GM19468 (cell line): ENCODE results near the gene MRPS27.

Experiments used
- ATAC-seq: cut with Tn5 transposase; IDR thresholded peaks from one replicate; pipeline ENCODE4 v1.9.1; 2021; ENCODE audit warnings: mild to moderate bottlenecking, moderate library complexity, moderate number of reproducible peaks; ENCODE audit not compliant: unreplicated experiment; ENCODE audit errors: extremely low read depth

MRPS27 gene

DNA sequence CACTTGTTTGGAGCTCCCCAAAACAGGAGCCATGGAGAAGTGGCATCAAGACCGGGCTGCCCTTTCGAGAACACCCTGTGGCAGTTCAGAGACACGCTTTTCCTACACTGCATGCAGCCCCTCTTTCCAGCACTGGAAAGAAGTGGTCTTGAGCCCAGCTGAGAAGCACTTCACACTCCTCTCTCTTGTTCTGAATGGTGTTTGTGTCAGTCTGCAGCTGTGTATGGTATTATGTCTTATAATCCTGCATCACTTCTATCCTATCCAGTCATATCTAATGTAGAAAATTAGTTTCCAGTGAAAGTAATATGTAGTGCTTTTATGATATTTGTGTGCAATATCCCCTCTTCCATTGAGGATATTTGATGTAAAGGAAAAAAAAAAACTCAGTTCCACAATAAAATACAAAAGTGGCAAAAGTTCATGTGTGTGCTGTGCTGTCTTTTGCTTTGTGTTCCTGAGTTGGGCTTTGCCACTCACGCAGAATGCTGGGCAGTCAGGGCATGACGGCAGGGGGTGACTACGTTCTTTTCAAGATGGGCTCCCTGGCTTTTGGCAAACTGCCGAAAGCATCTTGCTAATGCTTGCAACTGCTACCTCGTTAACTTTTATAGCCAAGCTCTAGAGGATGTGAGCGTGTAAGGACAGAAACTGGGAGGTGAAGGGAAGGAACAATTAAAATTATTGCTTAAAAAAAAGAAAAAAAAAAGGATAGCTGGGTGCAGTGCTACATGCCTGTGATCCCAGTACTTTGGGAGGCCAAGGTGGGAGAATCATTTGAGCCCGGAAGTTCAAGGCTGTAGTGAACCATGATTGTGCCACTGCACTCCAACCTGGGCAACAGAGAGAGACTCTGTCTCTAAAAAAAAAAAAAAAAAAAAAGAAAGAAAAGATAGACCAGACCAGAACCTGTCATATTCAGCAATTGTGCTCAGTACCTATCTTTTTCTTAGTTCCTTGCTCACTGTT is 110.6 kb downstream of the MRPS27 start:
- no peak for ATAC-seq

DNA sequence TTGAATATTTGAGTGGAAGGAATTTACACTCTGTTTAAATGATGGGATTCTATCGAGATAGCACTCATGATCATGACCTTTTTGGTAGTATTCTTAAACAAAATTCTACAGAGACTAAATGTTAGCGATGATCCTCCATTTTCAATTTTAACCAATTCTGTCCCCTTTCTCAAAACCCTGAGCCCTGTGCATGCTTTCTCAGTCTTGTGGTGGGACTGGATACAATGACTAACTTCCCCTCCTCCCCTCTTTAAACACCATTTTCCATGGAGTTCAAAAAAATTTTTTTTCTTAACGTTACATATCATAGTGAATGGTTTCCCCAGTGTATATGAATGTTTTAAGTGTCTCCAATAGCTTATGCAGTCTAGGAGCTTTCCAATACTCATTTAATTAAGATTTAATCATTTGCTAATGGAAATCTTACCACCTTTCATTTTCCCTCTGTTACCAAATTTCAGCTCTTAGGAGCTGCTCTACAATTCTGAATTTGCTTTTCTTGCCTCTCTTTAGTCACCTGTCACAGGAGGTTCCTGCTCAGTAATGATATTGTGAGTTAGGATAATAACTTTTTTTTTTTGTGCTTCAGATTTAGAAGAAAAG is 111.6 kb downstream of the MRPS27 start:
- ATAC-seq: no peak

DNA sequence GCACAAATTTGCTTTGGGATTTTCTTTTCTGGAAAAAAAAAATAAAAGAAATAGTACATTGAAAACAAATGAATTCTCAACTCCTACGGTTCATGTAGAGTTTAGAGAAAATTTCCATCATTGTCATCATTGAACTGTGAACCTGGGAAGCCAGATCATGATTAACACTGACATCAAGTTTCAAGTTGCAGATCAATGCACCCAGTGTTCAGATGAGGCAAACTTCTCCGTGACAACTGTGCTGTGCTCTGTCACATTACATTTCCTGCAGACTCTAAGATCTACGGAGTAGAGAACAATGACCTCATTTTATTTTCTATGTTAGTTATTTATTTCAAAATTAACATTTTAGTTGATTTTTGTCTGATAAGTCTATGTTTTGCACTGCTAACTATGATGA is 113.0 kb downstream of the MRPS27 start:
- ATAC-seq: no peak

DNA sequence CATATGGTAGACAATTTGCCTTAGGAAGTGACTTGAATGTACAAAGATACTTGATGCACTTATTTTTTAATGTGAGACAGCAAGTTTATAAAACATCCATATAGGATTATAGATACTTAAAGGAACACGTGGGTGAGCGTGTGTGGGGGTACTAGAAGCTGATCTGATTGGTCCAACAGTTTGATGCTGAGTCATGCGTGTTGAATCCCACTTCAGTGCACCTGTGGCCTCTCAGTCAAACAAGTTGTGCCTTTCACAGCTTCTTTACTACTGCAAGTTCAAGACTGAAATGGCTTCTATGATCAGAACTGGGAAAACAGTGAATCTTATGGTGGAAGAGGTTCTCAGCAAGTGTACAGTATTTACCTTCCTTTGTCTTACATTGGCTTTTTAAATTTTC is 113.9 kb downstream of the MRPS27 start:
- no peak for ATAC-seq

DNA sequence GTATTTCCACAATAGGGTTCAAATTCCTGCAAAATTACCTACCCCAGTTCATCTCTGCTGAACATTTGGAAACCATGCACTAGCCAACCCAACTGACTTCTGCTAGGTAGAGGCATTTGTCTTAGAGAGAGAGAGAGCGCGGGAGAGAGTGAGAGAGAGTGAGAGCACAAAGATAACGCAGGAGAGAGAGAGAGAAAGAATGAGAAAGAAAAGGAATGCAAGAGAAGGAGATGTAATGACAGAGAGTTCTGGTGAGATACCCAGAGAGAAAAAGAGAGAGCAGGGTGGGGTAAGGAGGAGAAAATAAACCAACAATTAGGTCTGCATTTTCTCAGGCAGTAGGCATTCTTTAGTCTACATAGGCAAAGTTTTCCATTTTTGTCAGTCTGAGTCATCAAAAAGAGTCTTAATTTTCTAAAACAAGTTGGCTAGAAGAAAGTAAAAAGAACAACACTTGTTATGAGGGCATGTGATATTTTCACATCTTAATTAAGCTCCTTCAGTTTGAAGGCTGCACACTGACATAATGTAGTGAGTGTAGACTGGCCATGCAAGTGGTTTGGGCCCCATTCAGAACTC is 114.5 kb downstream of the MRPS27 start:
- no peak for ATAC-seq

DNA sequence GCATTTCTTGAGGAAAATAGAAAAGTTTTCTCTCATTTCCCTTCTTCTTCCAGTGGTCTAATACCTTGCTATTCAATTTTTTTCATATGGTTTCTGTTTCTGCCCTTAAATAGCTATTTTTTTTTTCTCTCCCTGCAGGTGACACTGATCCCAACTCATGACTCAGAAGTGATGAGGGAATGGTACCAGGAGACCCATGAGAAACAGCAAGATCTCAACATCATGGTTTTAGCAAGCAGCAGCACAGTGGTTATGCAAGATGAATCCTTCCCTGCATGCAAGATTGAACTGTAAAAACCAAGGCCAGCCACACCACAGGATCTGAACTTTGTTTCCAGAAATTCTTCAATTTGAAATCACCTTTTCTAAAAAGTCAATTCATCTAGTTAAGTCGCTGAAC is 115.1 kb downstream of the MRPS27 start:
- no peak for ATAC-seq

DNA sequence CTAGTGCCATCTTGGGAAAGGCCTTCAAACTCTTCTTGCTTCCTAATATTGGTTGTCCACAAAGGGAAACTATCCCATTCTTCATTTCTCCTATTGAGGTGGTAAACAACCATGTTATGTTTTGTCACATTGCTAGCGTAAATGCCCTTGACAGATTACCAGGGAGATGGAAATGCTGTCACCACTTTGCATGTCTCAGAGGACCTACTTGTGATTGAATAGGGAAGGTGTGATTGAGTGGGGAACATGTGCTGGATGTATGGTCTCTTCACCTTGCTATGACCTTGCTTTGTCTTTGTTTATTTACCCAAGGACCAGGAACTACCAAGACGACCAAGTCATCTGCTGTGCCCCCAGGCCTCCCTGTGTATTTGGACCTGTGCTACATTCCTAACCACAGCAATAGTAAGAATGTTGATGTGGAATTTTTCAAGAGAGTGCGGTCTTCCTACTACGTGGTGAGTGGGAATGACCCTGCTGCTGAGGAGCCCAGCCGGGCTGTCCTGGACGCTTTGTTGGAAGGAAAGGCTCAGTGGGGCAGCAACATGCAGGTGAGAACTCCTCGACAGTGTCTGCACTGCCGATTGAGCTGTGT is 116.7 kb downstream of the MRPS27 start:
- no peak for ATAC-seq

DNA sequence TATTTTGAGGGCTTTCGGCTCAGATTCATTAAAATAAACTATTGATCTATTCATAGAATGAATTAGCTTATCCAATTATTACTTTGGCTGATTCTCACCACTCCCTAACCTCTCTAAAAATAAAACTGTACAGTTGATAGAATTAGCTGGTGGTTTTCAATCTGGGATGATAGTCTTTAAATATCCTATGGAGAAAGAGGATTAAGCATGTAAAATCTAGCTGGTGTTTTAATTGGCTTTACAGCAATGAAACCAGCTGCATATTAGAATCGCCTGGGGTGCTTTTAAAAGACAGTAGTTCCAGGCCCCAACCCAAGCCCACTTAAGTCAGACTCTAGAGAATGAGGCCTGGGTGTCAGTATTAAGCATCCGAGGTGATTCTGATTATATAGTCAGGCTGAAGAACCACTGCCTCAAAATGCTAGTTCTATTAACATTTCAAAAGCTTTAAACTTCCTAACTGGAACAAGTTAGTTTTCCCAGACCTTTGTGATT is 117.7 kb downstream of the MRPS27 start:
- no peak for ATAC-seq

DNA sequence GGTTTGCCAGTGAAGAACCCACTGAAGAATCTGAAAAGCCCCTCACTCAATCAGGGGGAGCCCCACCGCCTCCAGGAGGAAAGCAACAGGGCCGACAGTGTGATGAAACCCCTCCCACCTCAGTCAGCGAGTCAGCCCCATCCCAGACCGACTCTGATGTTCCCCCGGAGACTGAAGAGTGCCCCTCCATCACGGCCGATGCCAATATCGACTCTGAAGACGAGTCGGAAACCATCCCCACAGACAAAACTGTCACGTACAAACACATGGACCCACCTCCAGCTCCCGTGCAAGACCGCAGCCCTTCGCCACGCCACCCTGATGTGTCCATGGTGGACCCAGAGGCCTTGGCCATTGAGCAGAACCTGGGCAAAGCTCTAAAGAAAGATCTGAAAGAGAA is 120.4 kb downstream of the MRPS27 start:
- no peak for ATAC-seq

DNA sequence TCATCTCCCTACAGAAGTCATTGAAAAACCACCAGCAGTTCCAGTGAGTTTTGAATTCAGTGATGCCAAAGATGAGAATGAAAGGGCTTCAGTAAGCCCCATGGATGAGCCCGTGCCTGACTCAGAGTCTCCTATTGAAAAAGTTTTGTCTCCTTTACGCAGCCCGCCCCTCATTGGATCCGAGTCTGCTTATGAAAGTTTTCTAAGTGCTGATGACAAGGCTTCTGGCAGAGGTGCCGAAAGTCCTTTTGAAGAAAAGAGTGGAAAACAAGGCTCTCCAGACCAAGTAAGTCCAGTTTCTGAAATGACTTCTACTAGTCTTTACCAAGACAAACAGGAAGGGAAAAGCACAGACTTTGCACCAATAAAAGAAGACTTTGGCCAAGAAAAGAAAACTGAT is 122.6 kb downstream of the MRPS27 start:
- ATAC-seq: no peak

DNA sequence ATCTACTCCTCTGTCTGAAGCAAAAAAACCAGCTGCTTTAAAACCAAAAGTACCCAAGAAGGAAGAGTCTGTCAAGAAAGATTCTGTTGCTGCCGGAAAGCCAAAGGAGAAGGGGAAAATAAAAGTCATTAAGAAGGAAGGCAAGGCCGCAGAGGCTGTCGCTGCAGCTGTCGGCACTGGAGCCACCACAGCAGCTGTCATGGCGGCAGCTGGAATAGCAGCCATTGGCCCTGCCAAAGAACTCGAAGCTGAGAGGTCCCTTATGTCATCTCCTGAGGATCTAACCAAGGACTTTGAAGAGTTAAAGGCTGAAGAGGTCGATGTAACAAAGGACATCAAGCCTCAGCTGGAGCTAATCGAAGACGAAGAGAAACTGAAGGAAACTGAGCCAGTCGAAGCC is 124.5 kb downstream of the MRPS27 start:
- no peak for ATAC-seq

DNA sequence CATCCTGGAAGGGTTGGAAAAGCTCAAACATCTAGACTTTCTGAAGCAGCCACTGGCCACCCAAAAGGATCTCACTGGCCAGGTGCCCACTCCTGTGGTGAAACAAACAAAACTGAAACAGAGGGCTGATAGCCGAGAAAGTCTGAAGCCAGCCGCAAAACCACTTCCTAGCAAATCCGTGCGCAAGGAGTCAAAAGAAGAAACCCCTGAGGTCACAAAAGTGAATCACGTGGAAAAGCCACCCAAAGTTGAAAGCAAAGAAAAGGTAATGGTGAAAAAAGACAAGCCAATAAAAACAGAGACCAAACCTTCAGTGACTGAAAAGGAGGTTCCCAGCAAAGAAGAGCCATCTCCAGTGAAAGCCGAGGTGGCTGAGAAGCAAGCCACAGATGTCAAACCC is 125.2 kb downstream of the MRPS27 start:
- peak; percentile 71 for ATAC-seq

DNA sequence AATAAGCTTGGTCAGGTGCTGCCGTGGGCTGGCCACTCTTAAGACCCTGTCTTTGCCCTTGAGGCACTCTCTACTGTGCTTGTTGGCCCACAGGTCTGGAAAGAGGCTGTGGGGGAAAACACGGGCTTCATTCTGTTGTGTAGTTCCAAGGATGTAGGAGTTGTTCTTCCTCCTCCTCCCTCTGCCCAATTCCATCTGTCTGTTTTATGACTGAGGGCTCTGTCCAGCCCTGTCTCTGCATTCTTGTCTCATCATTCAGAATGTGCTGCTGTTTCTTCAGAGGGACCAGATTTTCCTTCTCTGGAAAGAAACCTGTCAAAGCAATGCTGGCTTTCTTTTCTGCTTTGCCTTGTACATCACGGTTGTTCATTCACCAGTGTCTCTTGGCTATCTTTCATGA is 128.6 kb downstream of the MRPS27 start:
- no peak for ATAC-seq

DNA sequence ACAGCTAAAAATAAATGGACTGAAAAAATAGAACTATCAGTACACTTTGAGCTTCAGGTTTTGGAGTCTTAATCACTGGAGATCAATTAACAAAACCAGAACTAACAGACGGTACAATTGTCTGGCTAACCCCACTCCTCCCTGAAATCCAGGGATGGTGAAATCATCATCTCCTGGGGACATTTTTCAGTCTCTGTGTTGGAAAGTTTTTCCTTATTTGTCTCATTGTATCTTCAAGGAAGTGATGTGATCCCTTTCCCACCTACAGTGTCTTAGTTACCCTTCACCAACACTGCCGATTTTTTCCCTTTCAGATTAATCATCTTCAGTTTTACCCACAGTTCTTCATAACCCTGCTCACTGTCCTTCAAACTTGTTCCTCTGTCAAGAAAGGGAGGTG is 130.9 kb downstream of the MRPS27 start:
- no peak for ATAC-seq

DNA sequence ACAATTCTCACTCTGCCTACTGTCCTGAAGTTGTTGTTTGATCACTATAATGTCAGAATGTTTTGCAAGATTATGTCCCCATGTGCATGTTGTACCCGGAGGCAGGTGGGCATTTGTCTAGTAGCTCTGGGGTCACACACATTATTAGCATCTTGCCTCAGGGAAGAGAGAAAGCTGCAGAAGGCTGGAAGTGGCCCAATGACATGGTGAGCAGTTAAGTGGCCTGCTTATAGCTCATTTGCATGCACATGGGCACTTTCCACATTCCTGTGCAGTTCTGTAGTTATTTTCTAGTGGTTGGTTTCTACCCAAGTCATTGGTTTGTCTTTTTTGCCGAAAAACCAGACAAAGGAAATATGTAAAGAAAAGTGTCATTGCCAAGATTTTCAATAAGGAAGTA is 131.9 kb downstream of the MRPS27 start:
- no peak for ATAC-seq

DNA sequence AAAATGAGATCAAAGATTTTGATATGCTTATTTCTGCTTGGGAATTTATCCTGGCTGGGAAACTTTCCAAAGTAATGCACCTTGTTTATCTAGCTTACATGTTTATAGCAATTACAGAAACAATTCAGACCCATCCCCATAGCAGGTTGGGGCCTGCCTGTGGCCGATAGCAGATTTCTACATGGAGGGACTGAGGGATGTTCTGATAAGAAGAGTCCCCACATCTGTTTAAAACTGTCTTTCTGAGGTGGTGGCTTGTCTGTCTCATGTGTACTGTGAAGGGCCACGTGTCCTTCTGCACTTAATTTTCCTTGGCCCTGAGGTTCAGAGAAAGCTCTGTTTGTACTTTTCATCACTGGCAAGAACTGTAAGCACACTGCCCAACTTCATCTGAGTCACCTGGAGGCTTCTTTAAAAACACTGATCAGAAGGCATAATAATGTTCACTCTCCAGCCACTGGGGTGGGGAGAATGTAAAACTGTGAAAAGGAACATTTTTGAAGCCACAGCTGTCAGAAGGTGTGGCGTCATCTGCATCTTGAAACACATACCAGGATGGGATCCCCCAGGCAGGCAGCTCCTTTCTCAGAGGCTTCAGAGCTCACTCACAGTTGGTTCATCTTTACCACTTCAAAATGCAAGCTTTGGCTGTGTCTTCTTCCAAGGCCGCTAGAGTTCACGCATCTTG is 132.5 kb downstream of the MRPS27 start:
- no peak for ATAC-seq

DNA sequence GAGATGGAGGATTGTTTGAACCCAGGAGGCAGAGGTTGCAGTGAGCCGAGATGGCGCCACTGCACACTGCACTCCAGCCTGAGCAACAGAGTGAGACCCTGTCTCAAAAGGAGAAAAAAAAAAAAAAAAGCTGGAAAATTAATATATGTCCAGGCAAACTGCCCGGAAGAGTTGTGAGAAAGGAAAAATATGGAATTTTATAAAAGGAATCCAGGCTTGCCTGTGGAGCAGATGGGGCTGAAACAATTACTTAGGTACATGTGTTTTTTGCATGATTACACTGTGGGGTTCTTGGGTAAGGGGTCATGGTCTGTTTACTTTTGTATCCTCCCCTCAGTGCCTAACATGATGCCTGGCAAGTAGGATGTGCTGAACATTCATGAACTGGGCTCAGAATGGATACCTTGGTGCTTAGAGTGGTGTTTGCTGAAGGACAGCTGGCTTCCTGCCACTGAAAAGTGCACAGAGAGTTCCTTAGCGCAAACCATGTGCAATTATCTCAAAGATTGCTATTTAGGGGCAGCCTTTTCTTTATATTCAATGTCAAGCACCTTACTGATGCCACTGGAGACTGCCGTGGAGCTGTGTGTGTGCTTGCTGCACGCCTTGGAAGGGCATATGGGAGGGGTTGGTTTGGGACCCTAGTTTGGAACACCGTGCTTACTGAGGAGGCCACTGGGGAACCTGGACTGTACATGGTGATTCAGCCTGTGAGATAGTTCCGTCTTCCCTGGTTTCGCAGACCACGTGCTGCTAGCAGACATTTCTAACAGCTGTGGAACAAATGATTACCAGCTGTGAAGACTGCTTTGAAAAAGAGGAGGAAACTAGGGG is 134.3 kb downstream of the MRPS27 start:
- ATAC-seq: no peak

DNA sequence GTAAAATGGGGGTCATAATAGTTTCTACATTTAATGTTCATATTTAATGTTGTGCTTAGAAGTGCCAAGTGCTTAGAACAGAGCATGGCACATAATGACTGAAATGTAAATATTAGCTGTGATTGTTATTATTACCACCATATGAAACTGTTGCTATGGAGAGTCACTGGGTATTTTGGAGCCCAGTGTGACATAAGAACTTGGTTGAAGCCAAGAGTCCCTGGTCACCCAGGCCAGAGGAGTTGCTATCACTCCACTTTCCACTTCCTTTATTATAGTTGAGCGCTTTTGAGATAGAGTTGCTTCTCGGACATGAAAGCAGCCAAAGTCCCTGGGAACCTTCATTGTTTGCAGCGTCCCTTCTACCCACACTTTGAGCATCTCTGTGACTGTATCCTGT is 135.6 kb downstream of the MRPS27 start:
- no peak for ATAC-seq

DNA sequence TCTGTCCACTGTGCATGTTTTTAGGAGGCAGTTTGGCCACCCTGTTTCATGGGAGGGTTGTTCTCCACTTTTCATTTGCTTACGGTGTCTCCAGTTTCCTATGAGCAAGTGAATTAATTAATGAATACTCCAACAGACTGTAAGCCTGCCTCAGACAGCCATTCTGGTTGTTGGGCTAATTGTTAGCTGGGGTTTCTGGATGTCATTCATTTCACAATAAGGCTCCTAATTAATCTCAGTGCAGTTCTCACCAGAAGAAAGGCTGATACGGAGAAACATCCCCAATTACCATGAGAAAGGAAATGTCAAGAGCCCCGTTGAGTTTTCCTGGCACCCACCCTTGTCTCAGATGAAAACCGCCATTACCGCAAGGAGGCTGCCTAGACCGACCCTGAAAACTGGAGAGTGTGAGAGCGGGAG is 136.9 kb downstream of the MRPS27 start:
- ATAC-seq: no peak
